GM19372 (cell line): Measurements from ENCODE around the gene LYRM2.

Source experiments
- ATAC-seq: cut with Tn5 transposase; IDR thresholded peaks from one replicate; pipeline ENCODE4 v1.9.1; 2021; ENCODE audit warnings: mild to moderate bottlenecking, low read depth, moderate library complexity; ENCODE audit not compliant: unreplicated experiment

The LYRM2 gene, protein sequence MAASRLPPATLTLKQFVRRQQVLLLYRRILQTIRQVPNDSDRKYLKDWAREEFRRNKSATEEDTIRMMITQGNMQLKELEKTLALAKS

DNA sequence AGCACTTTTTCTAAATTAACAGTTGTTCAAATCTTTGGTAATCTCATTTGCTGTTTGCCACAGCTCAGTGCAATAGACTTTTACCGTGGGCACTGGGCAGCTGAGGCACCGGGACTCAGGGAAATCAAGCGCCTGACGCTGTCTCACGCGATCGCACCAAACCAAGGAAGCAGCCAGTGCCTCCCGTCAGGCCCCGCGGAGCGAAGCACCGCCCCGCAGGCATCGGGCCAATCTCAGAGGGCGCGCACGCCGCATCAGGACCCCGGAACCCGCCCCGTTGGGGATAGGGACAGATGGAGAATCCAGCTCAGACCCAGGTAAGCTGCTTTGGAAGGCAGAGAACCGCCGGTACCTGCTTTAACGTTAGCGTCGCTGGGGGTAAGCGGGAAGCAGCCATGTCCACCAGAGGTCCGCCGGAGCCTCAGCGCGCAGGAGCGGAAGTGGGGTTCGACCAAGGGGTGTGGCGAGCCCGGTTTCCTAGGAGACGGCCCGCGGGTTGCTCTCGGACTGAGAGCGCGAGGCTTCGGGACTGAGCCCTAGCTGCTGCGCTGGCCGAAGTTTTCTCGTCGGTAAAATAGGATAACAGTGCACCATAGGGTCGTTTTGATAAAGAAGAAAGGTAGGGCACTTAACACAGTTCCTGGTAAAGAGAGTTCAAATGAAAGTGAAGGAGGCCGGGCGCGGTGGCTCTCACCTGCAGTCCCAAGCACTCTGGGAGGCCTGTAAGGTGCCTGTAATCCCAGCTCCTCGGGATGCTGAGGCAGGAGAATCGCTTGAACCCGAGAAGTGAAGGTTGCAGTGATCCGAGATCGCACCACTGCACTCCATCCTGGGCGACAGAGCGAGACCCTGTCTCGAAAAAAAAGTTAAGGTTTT, at the start of gene LYRM2:
LYRM2 (minus strand) TSS at position 428 of the 876 bp plus-strand sequence; CDS start at position 397, 31 bp downstream.
- peak; percentile 98 for ATAC-seq

DNA sequence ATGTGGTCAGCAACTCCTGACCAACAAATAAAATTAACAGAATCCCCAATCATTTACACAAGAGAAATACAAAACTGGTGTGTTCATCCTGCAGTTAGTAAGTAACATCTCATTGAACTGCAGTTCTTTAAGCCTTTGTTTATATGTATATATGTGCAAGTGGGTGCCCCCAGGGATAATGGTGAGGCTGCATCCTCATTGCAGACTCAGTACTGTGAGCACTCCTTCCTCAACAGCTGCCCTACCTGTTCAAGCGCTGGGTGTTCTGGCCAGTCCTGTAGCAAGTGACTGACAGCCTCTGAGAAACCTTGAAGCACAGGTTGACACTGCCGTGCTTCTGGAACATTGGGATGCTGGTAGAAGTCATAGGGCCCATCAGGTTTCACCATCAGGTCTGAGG, 49.8 kb upstream of the LYRM2 start:
- no peak for ATAC-seq

DNA sequence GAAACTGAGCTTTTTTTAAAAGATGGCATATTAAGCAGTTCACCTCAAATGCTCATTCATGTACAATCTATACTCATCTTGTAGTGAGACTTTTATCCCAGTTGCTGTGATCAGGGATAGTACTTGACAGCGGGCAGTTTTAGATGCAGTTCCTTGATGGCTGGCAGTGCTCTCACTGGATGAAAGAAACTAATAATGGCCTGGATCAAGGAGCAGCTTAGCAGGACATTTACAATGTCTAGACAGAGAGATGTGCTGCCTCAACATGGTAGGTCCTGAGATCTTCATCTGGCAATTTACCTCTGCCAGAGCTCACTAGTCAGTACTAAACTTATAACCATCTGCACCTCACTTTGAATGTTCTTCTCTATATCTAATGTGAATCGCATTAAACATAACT, 46.8 kb upstream of the LYRM2 start:
- no peak for ATAC-seq

DNA sequence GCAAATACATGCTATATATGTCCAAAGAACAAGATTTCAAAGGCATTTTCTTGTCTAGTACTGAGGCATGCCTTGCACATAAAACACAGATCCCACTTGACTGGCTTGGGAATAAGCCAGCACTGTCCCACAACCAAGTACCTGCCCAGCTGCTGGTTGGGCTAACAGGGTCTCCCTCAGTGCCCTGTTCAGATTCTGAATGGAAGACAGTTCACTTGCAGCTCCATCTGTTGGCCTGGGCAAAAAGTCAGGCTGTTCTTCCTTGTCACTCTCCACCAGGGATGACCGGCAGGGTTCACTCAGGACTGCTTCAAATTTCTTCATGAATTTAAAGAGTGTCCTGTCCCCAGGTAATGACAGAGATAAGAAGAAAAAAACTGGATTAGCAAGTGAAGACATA, 44.4 kb upstream of the LYRM2 start:
- ATAC-seq = no peak

DNA sequence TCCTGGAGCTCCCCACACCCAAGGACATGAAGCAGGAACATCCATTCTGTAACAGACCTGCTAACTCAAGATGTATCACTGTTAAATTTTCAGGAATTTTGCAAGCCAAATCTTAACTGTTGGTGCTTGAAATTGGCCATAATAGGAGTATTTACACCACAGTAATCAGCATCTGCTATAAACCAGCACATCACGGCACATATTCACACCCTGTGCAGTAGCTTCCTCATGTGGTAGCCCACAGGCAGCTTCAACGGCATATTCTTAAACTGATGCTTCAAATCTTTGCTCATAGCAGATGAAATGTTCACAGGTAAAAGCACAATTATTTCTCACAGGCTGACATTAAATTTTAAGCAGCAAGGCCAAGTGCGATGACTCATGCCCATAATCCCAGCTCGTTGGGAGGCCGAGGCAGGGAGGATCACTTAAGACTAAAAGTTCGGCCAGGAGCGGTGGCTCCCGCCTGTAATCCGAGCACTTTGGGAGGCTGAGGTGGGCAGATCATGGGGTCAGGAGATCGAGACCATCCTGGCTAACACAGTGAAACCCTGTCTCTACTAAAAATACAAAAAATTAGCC, 43.5 kb upstream of the LYRM2 start:
- ATAC-seq = no peak

DNA sequence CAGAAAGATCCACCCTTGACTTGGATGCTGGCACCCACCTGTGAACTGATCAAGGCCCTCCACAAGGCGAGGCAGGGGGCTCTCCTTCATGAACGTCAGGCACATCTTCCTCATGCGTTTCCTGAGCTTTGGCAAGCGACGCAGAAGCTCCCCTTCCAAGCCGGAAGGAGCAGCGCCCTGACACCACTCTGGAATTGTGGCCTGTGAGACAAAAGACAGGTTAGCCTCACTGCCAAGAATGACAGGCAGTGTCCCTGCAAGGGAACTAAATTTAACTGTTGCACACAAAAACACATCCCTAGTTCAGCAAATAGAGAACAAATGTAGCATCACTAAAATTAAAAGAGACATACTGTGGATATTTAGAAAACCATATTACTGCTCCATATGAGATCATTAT, 42.0 kb upstream of the LYRM2 start:
- no peak for ATAC-seq

DNA sequence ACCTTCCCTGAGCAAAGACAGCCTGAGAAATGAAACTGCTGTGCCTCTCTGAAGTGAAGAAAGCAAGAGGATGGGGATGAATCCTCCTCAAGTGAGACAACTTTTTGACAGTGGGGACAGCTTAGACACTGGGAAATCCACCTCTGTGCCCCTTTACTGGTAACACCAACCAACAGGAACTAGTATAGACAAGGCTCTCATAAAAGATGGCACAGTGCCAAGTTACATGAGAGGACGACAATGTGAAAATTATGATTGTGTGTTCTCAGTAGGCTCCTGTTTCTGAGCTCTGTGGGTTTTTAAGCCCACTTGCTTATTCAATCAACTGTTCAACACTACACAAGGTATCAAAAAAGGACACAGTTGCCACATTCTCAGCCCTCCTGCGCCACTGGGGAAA, 41.6 kb upstream of the LYRM2 start:
- ATAC-seq = no peak

DNA sequence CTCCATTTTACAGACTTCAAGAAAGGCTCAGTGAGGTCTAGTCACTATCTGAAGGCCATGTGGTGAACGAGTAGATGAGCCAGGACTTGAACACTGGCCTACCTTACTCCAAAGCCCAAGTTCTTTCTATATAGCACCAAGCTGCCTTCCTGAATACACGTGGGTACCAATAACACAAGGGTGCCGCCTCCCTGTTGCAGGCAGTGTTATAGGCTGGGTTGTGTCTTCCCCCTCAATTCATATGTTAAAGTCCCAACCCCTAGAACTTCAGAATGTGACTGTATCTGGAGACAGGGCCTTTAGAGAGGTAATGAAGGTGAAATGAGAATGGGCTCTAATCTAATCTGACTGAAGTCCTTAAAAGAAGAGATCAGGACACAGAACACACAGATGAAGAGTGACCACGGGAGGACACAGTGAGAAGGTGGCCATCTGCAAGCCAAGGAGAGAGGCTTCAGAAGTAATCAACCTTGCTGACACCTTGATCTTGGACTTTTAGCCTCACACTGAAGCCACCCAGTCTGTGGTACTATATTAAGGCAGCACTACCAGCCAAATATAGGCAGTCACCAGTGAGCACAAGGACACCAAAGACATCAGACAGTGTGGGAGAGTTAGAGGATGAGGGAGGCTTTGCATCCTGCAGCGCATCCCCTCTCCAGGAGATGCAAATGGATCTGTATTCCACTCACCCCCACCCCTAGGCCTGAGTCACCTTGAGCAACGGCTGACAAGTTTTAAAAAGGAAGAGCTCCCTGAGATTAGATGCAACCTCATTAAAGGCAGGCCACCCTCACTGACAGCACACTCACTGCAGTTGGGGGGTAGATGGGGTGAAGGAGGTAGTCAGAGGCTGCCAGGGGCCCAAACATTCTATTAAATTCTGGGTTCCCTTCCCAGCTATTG, 40.9 kb upstream of the LYRM2 start:
- no peak for ATAC-seq

DNA sequence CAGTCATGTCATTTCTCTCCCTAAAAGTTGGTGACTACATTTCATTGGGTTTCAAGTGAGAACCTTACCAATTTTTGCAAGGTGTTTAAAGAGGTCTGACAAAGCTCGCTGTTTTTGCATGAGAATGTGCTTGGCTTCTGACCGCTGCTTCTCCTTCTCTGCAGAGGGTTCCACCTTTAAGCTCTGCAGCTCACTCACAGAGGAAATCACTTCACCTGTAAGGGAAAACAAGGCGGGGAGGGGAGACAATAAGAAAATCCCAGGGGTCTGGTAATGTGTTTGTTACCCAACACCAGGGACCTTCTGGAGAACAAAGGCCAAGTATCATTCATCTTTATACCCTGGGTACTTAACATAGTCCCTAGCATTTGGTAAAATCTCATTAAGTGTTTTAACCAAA, 40.0 kb upstream of the LYRM2 start:
- no peak for ATAC-seq

DNA sequence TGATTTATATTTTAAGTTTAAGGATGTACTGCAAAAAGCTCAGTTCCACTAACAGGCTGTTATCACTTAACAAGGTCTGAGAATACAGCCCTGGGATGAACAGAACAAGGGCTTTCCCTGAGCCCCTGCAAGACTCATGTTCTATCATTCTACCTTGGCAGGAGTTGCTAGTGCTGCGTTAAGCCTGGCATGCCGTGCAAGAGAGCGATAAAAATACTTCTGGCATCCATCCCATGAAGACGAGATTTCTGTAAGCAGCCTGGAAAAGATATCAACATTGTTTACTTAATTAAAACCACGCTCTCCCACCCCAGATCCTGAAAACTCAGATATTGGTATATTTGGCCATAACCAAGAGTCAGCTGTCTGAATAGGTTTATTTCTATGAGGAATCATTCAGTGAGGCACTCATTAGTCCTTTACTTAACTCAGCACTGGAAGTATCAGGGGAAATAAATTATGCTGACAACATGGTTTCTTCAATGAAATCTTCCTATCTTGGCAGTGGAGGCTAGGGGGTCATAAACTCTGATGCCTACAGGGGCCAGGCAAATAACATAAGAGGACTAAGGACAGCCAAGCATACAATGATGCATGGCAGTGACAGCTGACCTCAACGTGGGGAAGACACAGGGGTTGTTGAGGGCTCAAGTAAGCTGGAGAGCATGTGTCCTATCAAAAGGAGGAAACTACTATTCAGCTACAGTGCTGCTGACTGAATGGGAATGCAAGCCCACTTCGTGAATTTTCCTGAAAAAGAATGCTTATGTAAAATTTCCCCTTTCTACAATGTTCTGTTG, 37.6 kb upstream of the LYRM2 start:
- ATAC-seq = no peak

DNA sequence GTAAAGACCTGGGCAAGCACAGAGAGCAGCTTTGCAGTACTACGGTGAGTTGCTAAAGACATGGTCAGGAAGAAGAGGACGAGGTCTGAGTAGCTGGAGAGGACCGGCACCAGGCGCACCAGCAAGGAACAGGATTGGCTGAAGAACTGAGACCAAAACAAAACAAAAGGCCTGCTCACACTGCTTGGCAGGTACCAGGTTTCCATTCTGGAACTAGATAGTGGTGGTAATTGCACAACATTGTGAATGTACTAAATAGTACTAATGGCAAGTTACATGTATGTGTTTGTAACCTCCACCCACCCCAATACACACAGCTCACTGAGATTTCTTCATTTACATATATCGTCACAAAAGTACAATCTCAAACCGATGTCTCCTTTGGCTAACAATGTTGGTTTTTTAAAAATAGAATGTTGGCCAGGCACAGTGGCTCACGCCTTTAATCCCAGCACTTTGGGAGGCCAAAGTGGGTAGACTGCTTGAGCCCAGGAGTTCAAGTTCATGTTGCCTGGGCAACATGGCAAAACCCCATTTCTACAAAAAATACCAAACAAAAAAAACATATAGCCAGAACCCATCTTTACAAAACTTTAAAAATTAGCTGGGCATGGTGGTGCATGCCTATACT, 32.5 kb upstream of the LYRM2 start:
- no peak for ATAC-seq

DNA sequence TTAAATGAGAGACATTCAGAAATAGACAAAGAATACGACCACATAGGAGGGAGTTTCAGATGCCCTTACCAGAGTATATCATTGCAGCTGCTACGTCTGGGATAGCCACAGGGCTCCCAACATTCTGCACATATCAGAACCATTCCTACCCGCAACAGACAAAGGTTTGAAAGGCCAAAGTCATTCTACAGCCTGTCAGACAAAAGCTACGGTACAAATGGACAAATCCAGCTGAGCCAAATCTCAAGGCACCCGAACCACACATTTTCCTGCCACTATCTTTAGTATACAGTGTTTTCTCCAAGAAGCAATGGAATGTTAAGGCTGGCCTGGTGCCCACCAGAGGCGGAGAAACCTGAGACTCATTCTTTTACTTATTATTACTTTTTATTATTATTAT, 30.5 kb upstream of the LYRM2 start:
- ATAC-seq = no peak

DNA sequence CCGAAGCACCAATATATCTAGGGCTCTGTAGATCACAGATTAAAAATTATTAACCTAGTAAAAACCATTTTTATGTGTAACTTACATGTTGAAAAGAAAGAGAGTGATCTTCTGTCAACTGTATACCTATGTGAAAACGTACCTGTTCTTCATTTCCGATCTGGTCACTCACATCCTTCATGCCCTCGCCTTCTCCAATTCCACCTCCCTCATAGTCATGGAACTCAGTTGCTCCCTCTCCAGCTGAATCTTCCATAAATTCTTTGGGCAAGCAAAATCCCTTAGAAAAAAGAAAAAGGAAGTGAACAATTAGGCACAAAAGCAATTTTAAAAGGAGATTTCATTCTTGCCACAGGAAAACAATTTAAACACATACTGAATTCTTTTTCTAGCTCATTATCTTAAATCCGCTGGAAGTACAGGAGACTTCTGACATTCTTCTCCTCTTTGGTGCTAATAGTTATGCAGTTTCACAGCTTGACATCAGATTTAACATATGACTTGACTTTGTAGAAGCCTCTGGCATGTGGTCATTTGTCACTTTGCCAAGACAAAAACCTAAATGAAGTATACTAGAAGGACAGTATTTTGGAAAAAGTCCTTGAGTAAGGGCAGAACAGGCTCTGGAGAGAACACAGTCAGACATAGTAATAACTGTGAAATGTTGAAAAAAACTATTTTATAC, 29.5 kb upstream of the LYRM2 start:
- ATAC-seq = no peak

DNA sequence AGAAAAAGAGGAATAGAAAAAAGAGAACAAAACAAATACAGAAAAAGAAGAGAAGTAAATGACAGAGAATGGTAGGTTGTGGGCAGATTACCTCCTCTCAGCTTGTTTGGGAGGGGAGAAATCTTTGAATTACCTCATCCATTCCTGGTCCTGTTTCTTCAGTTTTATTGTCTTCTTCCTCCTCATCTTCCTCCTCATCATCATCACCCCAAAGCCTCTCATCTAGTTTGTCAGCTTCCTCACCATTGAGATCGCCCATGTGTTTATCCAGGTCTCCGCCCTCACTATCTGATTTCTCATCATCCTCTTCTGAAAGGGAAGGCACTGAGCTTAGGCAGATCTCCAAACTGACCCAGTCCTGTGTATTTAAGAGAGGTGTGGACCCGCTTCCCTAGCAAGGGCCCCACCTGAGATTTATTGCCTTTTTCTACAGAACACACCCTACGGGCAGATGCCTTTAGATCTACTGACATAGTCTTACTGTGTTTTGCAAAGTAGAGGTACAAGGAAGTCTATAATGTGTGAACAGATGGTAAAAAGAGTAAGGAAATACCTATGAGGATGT, 24.2 kb upstream of the LYRM2 start:
- ATAC-seq = no peak

DNA sequence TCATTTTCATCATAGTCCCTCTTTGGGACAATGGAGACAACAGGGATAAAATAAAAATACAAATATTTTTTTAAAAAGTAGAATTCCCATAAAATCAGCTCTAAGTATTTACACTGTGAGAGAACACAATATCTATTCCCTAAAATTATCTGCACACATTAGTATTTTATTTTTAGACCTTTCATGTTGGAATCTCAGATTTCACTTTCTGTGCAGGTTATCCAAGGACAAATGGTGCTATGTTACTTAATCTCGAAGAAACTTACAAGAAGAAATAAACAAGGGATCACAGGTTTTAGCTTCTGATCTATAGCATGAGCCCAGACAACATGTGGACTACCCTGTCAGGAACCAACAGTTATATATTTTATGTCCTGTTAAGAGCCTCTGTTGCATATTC, 23.0 kb upstream of the LYRM2 start:
- no peak for ATAC-seq

DNA sequence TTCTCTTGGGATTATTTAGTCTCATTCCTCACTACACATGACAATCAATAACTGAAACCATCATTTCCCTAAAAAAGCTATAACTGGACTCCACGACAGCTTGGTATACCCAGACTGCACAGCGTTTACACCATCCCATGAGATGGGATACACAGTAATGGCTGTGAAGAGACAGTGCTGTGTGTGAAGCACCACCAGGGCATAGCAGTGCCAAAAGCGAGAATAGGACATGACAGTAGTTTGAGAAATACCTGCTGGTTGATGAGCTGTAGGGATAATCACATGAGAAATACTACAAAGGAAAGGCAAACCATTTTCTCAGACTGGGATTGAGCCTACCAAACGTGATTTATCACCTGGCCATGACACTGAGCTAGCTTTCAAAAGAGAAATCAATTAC, 22.4 kb upstream of the LYRM2 start:
- ATAC-seq = no peak

DNA sequence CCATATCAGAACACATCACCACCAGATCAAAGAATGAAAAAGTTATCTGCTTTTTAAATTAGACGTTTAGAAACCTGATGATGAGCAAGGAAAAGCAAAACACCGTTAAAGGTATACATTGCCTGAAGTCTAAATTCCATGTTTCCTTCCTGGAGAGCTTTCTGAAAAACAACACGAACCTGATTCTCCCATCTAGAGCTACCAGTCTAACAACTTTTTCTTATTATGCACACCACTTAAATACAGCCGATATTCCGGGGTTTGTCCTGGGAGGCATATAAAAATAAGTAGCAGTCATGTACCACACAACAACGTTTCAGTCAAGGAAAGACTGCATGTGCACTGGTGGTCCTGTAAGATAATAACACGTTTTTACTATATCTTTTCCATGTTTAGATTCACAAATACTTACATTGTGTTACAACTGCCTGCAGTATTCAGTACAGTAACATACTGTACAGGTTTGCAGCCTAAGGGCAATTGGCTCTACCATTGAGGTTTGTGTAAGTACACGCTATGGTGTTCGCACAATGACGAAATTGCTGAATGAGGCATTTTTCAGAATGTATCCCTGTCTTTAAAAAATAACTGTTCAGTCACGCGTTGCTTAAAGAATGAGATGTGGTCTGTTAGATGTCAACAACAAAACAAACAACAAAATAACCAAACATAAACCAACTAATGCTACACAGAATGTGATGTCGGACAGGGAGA, 19.1 kb upstream of the LYRM2 start:
- no peak for ATAC-seq

DNA sequence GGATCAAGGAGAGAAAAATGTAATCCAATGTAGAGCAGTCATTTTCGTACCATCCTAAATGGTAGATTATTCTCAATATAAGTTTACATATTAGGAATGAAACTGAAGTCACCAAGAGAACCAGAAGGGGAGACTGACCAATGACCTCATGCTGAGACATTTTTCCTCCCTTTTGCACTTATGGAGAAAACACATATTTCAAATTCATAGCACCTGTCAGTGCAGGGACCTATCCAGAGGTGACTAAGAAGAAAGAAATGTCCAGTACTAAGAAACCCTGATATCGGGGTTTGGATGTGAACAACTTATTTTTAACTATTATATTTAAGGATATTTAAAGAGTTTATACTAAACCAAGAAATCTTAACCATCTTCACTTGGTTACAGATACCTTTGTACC, 16.6 kb upstream of the LYRM2 start:
- ATAC-seq = no peak
